ENCODE results near the gene APBA3.

APBA3 gene

DNA sequence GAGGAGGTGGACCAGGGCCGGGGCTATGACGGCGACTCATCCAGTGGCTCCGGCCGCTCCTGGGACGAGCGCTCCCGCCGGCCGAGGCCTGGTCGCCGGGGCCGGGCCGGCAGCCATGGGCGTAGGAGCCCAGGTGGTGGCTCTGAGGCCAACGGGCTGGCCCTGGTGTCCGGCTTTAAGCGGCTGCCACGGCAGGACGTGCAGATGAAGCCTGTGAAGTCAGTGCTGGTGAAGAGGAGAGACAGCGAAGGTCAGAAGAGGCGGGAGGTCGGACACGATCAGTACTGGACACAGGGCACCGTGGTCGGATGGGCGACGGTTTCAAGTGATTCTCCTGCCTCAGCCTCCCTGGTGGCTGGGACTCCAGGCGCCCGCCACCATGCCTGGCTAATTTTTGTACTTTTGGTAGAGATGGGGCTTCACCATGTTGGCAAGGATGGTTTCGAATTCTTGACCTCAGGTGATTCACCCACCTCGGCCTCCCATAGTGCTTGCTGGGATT is 31.0 kb downstream of the APBA3 start:
- Histone ChIP-seq H3K4me3 (no peak overlapping the region), H3K4me1 (no peaks in the 10 kb centered on the region), H3K27me3 (peaks cover 0 to 12% of the 10 kb centered on the region in 2 donors), H3K27ac (no peak overlapping the region), H3K36me3 (peaks cover 0 to 7% (median 0%) of the 10 kb centered on the region in 3 donors), H3K9me3 (peaks cover 0 to 4% (median 0%) of the 10 kb centered on the region in 3 donors)
- intact Hi-C loops (cut with DNase I; ENCODE audit: low total_unique reads): no loop called here
- TF ChIP-seq, protein P1, sequence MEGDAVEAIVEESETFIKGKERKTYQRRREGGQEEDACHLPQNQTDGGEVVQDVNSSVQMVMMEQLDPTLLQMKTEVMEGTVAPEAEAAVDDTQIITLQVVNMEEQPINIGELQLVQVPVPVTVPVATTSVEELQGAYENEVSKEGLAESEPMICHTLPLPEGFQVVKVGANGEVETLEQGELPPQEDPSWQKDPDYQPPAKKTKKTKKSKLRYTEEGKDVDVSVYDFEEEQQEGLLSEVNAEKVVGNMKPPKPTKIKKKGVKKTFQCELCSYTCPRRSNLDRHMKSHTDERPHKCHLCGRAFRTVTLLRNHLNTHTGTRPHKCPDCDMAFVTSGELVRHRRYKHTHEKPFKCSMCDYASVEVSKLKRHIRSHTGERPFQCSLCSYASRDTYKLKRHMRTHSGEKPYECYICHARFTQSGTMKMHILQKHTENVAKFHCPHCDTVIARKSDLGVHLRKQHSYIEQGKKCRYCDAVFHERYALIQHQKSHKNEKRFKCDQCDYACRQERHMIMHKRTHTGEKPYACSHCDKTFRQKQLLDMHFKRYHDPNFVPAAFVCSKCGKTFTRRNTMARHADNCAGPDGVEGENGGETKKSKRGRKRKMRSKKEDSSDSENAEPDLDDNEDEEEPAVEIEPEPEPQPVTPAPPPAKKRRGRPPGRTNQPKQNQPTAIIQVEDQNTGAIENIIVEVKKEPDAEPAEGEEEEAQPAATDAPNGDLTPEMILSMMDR (IDR thresholded peaks at IDR 0.05): no peak
- DNase-seq: no peak

DNA sequence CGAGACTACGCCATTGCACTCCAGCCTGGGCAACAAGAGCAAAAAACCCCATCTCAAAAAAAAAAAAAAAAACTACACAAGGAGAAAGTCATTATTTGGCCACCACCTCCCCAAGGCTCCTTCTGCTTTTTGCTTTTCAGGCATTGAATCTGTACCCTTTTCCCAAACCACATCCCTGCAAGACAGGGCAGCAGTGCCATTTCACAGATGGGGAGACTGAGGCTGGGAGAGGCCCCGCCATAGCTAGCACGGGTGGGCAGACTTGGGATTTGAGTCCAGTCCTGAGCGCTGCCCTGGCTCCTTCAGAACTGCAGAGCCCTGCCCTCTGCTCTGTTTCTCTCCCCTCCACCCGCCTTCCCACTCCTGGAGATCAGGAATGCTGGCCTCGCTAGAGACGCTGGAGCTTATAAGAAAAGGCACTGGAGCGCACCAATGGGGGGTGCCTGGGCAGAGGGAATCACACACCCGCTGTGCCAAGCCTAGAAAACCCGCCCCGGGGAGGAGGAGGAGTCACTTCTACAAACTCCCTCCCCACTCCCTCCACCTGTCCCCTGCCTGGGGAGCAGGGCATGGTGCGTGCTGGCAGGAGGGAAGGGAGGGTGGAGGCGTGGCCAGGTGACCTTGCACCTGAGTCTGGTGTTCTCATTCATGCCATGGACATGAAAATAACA is 35.7 kb downstream of the APBA3 start:
- DNase-seq: no peak
- peaks cover 5 to 49% of the 10 kb centered on the region in 2 donors for H3K27me3 ChIP-seq
- H3K4me3 ChIP-seq: no peak overlapping the region
- H3K36me3 ChIP-seq: no peaks in the 10 kb centered on the region
- H3K9me3 ChIP-seq: peaks cover 0 to 3% (median 0%) of the 10 kb centered on the region in 3 donors
- TF ChIP-seq, protein P1 (IDR thresholded peaks at IDR 0.05): no peak
- intact Hi-C loops (cut with DNase I; ENCODE audit: low total_unique reads): no loop called here
- peaks cover 0 to 21% (median 11%) of the 10 kb centered on the region in 4 donors for H3K4me1 ChIP-seq
- H3K27ac ChIP-seq: no peak overlapping the region

DNA sequence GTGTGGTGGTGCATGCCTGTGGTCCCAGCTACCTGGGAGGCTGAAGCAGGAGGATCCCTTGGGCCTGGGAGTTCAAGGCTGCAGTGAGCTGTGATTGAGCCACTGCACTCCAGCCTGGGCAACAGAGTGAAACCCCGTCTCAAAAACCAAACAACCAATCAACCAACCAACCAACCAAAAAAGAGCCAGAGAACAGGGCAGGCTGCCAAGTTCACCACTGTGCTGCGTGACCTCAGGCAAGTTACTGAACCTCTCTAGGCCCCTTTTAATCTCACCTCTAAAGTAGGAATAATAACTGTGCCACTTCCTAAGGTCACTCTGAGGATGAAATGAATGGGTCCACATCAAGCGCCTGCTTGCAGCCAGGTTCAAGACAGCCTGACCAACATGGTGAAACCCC is 36.4 kb downstream of the APBA3 start:
- Histone ChIP-seq H3K27me3 (peaks cover 5 to 56% of the 10 kb centered on the region in 2 donors), H3K36me3 (no peaks in the 10 kb centered on the region), H3K4me3 (no peak overlapping the region), H3K4me1 (peaks cover 0 to 21% (median 12%) of the 10 kb centered on the region in 4 donors), H3K27ac (no peak overlapping the region), H3K9me3 (no peaks in the 10 kb centered on the region)
- TF ChIP-seq, protein P1 (IDR thresholded peaks at IDR 0.05): no peak
- DNase-seq: no peak
- intact Hi-C loops (cut with DNase I; ENCODE audit: low total_unique reads): no loop called here

DNA sequence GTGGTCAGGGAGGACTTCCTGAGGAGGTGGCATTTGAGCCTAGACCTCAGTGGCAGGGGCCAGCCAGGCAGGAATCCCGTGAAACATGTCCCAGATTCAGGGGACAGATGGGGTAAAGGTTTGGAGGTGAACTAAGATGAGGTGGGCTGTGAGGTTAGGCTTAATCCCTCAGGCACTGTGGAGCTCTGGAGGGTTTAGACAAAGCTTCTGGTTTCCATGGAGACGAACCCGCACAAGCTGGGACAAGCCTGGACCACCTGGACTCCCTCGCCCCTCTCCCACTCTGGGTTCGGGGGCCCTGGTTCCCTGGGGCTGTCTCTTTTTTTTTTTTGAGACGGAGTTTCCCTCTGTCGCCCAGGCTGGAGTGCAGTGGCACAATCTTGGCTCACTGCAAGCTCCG is 37.6 kb downstream of the APBA3 start:
- Histone ChIP-seq H3K27ac (no peak overlapping the region), H3K4me1 (peaks cover 0 to 25% (median 14%) of the 10 kb centered on the region in 4 donors), H3K4me3 (no peak overlapping the region), H3K27me3 (peaks cover 5 to 68% of the 10 kb centered on the region in 2 donors), H3K36me3 (no peaks in the 10 kb centered on the region), H3K9me3 (no peaks in the 10 kb centered on the region)
- TF ChIP-seq, protein P1 (IDR thresholded peaks at IDR 0.05): no peak
- intact Hi-C loops (cut with DNase I; ENCODE audit: low total_unique reads): no loop called here
- DNase-seq: no peak

DNA sequence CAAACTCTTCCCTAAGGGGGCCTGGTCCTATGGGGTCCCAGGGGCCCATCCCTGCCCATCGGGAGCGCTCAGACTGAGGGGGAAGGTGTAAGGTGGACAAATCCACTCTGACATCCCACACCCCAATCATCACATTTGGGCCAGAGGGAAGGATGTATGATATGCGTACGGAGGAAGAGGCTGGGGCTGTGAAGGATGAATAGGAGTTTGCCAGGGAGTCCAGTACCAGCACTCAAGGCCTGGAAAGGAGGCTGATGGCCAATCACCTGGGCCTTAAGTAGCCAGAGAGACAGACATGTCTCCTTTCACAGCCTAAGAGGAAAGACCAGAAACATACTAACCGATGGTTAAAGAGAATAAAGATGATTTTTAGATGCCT is 38.4 kb downstream of the APBA3 start:
- DNase-seq: no peak
- intact Hi-C loops (cut with DNase I; ENCODE audit: low total_unique reads): no loop called here
- H3K27ac ChIP-seq: no peak overlapping the region
- H3K4me1 ChIP-seq: peaks cover 0 to 31% (median 17%) of the 10 kb centered on the region in 4 donors
- H3K27me3 ChIP-seq: peaks cover 5 to 75% of the 10 kb centered on the region in 2 donors
- H3K4me3 ChIP-seq: no peak overlapping the region
- no peaks in the 10 kb centered on the region for H3K9me3 ChIP-seq
- TF ChIP-seq, protein P1 (IDR thresholded peaks at IDR 0.05): no peak
- H3K36me3 ChIP-seq: no peaks in the 10 kb centered on the region

All from tibial artery (tissue), 4 donors.